ENCODE measurements around the gene CGNL1. TPM values are rescaled to one million over a fixed set of nuclear protein-coding genes. Genes with fewer than 3 reads are reported as not detected.

CGNL1 gene
- polyA plus RNA-seq, 2 donors, result 6.7 to 16.8 TPM

GRCh38 chr15:57424628-57425405, 48.5 kb downstream of the CGNL1 start:
- 76 to 79% methylated on average over 6 of the region's 6 CpGs for WGBS, 2 donors
- Histone ChIP-seq H3K27ac (ENCODE audit: low read depth in 2 of 2, low read length in 1 of 2) (no peak overlapping the region), H3K9me3 (ENCODE audit: control insufficient read depth in 2 of 2, insufficient read depth in 1 of 2, low read depth in 1 of 2, low read length in 1 of 2) (no peaks in the 10 kb centered on the region), H3K27me3 (ENCODE audit: control insufficient read depth in 1 of 2, insufficient read depth in 2 of 2, low read length in 2 of 2) (no peaks in the 10 kb centered on the region), H3K4me3 (ENCODE audit: low read depth in 1 of 2, low read length in 2 of 2) (no peak overlapping the region), H3K4me1 (ENCODE audit: control insufficient read depth in 2 of 2, insufficient read depth in 2 of 2, low read length in 1 of 2) (no peaks in the 10 kb centered on the region), H3K36me3 (ENCODE audit: control insufficient read depth in 2 of 2, insufficient read depth in 2 of 2, low read length in 1 of 2) (no peaks in the 10 kb centered on the region)

GRCh38 chr15:57425842-57426241, 49.5 kb downstream of the CGNL1 start:
- no peak overlapping the region for H3K27ac ChIP-seq (ENCODE audit: low read depth in 2 of 2, low read length in 1 of 2)
- no peak overlapping the region for H3K4me3 ChIP-seq (ENCODE audit: low read depth in 1 of 2, low read length in 2 of 2)
- H3K4me1 ChIP-seq (ENCODE audit: control insufficient read depth in 2 of 2, insufficient read depth in 2 of 2, low read length in 1 of 2), result no peaks in the 10 kb centered on the region
- 46 to 58% methylated on average over 2 to 3 of the region's 3 CpGs for WGBS, 2 donors
- no peaks in the 10 kb centered on the region for H3K27me3 ChIP-seq (ENCODE audit: control insufficient read depth in 1 of 2, insufficient read depth in 2 of 2, low read length in 2 of 2)
- H3K9me3 ChIP-seq (ENCODE audit: control insufficient read depth in 2 of 2, insufficient read depth in 1 of 2, low read depth in 1 of 2, low read length in 1 of 2), result no peaks in the 10 kb centered on the region
- no peaks in the 10 kb centered on the region for H3K36me3 ChIP-seq (ENCODE audit: control insufficient read depth in 2 of 2, insufficient read depth in 2 of 2, low read length in 1 of 2)

GRCh38 chr15:57427367-57427821, 51.1 kb downstream of the CGNL1 start:
- WGBS, 2 donors, result 74 to 77% methylated on average over 9 of the region's 9 CpGs
- no peak overlapping the region for H3K27ac ChIP-seq (ENCODE audit: low read depth in 2 of 2, low read length in 1 of 2)
- H3K4me3 ChIP-seq (ENCODE audit: low read depth in 1 of 2, low read length in 2 of 2), result no peak overlapping the region

GRCh38 chr15:57432141-57432741, 55.9 kb downstream of the CGNL1 start:
- Histone ChIP-seq H3K36me3 (ENCODE audit: control insufficient read depth in 2 of 2, insufficient read depth in 2 of 2, low read length in 1 of 2) (no peaks in the 10 kb centered on the region), H3K9me3 (ENCODE audit: control insufficient read depth in 2 of 2, insufficient read depth in 1 of 2, low read depth in 1 of 2, low read length in 1 of 2) (no peaks in the 10 kb centered on the region), H3K27ac (ENCODE audit: low read depth in 2 of 2, low read length in 1 of 2) (no peak overlapping the region), H3K4me3 (ENCODE audit: low read depth in 1 of 2, low read length in 2 of 2) (no peak overlapping the region), H3K4me1 (ENCODE audit: control insufficient read depth in 2 of 2, insufficient read depth in 2 of 2, low read length in 1 of 2) (peaks cover 0 to 2% of the 10 kb centered on the region in 2 donors), H3K27me3 (ENCODE audit: control insufficient read depth in 1 of 2, insufficient read depth in 2 of 2, low read length in 2 of 2) (no peaks in the 10 kb centered on the region)
- 30 to 45% methylated on average over 12 of the region's 12 CpGs for WGBS, 2 donors

More at GRCh38 chr15:57427367-57427821, 51.1 kb downstream of the CGNL1 start:
- no peaks in the 10 kb centered on the region for H3K9me3 ChIP-seq (ENCODE audit: control insufficient read depth in 2 of 2, insufficient read depth in 1 of 2, low read depth in 1 of 2, low read length in 1 of 2)
- H3K4me1 ChIP-seq (ENCODE audit: control insufficient read depth in 2 of 2, insufficient read depth in 2 of 2, low read length in 1 of 2), result peaks cover 0 to 2% of the 10 kb centered on the region in 2 donors
- H3K36me3 ChIP-seq (ENCODE audit: control insufficient read depth in 2 of 2, insufficient read depth in 2 of 2, low read length in 1 of 2), result no peaks in the 10 kb centered on the region
- H3K27me3 ChIP-seq (ENCODE audit: control insufficient read depth in 1 of 2, insufficient read depth in 2 of 2, low read length in 2 of 2), result no peaks in the 10 kb centered on the region

- Histone ChIP-seq H3K27me3 (ENCODE audit: control insufficient read depth in 1 of 2, insufficient read depth in 2 of 2, low read length in 2 of 2) (no peaks in the 10 kb centered on the region), H3K36me3 (ENCODE audit: control insufficient read depth in 2 of 2, insufficient read depth in 2 of 2, low read length in 1 of 2) (no peaks in the 10 kb centered on the region), H3K27ac (ENCODE audit: low read depth in 2 of 2, low read length in 1 of 2) (no peak overlapping the region), H3K4me1 (ENCODE audit: control insufficient read depth in 2 of 2, insufficient read depth in 2 of 2, low read length in 1 of 2) (peaks cover 0 to 2% of the 10 kb centered on the region in 2 donors), H3K9me3 (ENCODE audit: control insufficient read depth in 2 of 2, insufficient read depth in 1 of 2, low read depth in 1 of 2, low read length in 1 of 2) (no peaks in the 10 kb centered on the region), H3K4me3 (ENCODE audit: low read depth in 1 of 2, low read length in 2 of 2) (no peak overlapping the region)
- 62 to 78% methylated on average over 1 of the region's 1 CpG for WGBS, 2 donors
Observed at GRCh38 chr15:57436166-57436565, 59.9 kb downstream of the CGNL1 start.

GRCh38 chr15:57436961-57437360, 60.7 kb downstream of the CGNL1 start:
- 36 to 46% methylated on average over 2 of the region's 2 CpGs for WGBS, 2 donors
- H3K27ac ChIP-seq (ENCODE audit: low read depth in 2 of 2, low read length in 1 of 2), result no peak overlapping the region
- no peaks in the 10 kb centered on the region for H3K36me3 ChIP-seq (ENCODE audit: control insufficient read depth in 2 of 2, insufficient read depth in 2 of 2, low read length in 1 of 2)

GRCh38 chr15:57437564-57437963, 61.3 kb downstream of the CGNL1 start:
- Histone ChIP-seq H3K27me3 (ENCODE audit: control insufficient read depth in 1 of 2, insufficient read depth in 2 of 2, low read length in 2 of 2) (no peaks in the 10 kb centered on the region), H3K36me3 (ENCODE audit: control insufficient read depth in 2 of 2, insufficient read depth in 2 of 2, low read length in 1 of 2) (no peaks in the 10 kb centered on the region), H3K4me1 (ENCODE audit: control insufficient read depth in 2 of 2, insufficient read depth in 2 of 2, low read length in 1 of 2) (no peaks in the 10 kb centered on the region), H3K9me3 (ENCODE audit: control insufficient read depth in 2 of 2, insufficient read depth in 1 of 2, low read depth in 1 of 2, low read length in 1 of 2) (no peaks in the 10 kb centered on the region), H3K27ac (ENCODE audit: low read depth in 2 of 2, low read length in 1 of 2) (no peak overlapping the region), H3K4me3 (ENCODE audit: low read depth in 1 of 2, low read length in 2 of 2) (no peak overlapping the region)
- 68 to 75% methylated on average over 3 of the region's 3 CpGs for WGBS, 2 donors

More at GRCh38 chr15:57436961-57437360, 60.7 kb downstream of the CGNL1 start:
- peaks cover 0 to 1% of the 10 kb centered on the region in 2 donors for H3K4me1 ChIP-seq (ENCODE audit: control insufficient read depth in 2 of 2, insufficient read depth in 2 of 2, low read length in 1 of 2)
- no peak overlapping the region for H3K4me3 ChIP-seq (ENCODE audit: low read depth in 1 of 2, low read length in 2 of 2)
- no peaks in the 10 kb centered on the region for H3K9me3 ChIP-seq (ENCODE audit: control insufficient read depth in 2 of 2, insufficient read depth in 1 of 2, low read depth in 1 of 2, low read length in 1 of 2)
- H3K27me3 ChIP-seq (ENCODE audit: control insufficient read depth in 1 of 2, insufficient read depth in 2 of 2, low read length in 2 of 2), result no peaks in the 10 kb centered on the region

GRCh38 chr15:57438166-57438565, 61.9 kb downstream of the CGNL1 start:
- 88 to 91% methylated on average over 6 of the region's 6 CpGs for WGBS, 2 donors
- Histone ChIP-seq H3K4me1 (ENCODE audit: control insufficient read depth in 2 of 2, insufficient read depth in 2 of 2, low read length in 1 of 2) (no peaks in the 10 kb centered on the region), H3K4me3 (ENCODE audit: low read depth in 1 of 2, low read length in 2 of 2) (no peak overlapping the region)

GRCh38 chr15:57439128-57440027, 63.1 kb downstream of the CGNL1 start:
- H3K36me3 ChIP-seq (ENCODE audit: control insufficient read depth in 2 of 2, insufficient read depth in 2 of 2, low read length in 1 of 2), result peaks cover 0 to 3% of the 10 kb centered on the region in 2 donors
- no peak overlapping the region for H3K27ac ChIP-seq (ENCODE audit: low read depth in 2 of 2, low read length in 1 of 2)
- 89 to 93% methylated on average over 26 of the region's 26 CpGs for WGBS, 2 donors
- no peaks in the 10 kb centered on the region for H3K4me1 ChIP-seq (ENCODE audit: control insufficient read depth in 2 of 2, insufficient read depth in 2 of 2, low read length in 1 of 2)
- H3K9me3 ChIP-seq (ENCODE audit: control insufficient read depth in 2 of 2, insufficient read depth in 1 of 2, low read depth in 1 of 2, low read length in 1 of 2), result no peaks in the 10 kb centered on the region
- H3K4me3 ChIP-seq (ENCODE audit: low read depth in 1 of 2, low read length in 2 of 2), result no peak overlapping the region
- H3K27me3 ChIP-seq (ENCODE audit: control insufficient read depth in 1 of 2, insufficient read depth in 2 of 2, low read length in 2 of 2), result no peaks in the 10 kb centered on the region

More at GRCh38 chr15:57438166-57438565, 61.9 kb downstream of the CGNL1 start:
- Histone ChIP-seq H3K27ac (ENCODE audit: low read depth in 2 of 2, low read length in 1 of 2) (no peak overlapping the region), H3K36me3 (ENCODE audit: control insufficient read depth in 2 of 2, insufficient read depth in 2 of 2, low read length in 1 of 2) (no peaks in the 10 kb centered on the region), H3K27me3 (ENCODE audit: control insufficient read depth in 1 of 2, insufficient read depth in 2 of 2, low read length in 2 of 2) (no peaks in the 10 kb centered on the region), H3K9me3 (ENCODE audit: control insufficient read depth in 2 of 2, insufficient read depth in 1 of 2, low read depth in 1 of 2, low read length in 1 of 2) (no peaks in the 10 kb centered on the region)

All from esophagus (tissue), 2 donors.